Measurements from ENCODE around the gene NAA80. TPM values are rescaled to one million over a fixed set of nuclear protein-coding genes. Genes with fewer than 3 reads are reported as not detected.

Gene NAA80
- total and polyA plus RNA-seq, 12 donors = 5.2 to 19.8 (median 11.0) TPM

GRCh38 chr3:50340448-50341329 lies 41.5 kb upstream of the NAA80 start, which contains the start of gene RASSF1:
RASSF1 (minus strand) TSS chr3:50340836; CDS start chr3:50340805, 31 bp downstream.
- TF ChIP-seq CTCF (IDR thresholded peaks at IDR 0.05) = no peak
- peak in 1 of 2 donors; percentile 38 for TF ChIP-seq POLR2A (IDR thresholded peaks at IDR 0.05)
- H3K27me3 ChIP-seq = no peaks in the 10 kb centered on the region
- H3K36me3 ChIP-seq (replicated peaks in 1 of 2) = no peaks in the 10 kb centered on the region
- peaks cover 23 to 31% of the 10 kb centered on the region in 2 donors for H3K4me1 ChIP-seq (replicated peaks in 1 of 2)
- peak within 1 kb of the TSS in 4 of 5 donors; percentile 66 to 98 (median 94) for H3K27ac ChIP-seq
- H3K9me3 ChIP-seq (replicated peaks in 1 of 3) = no peaks in the 10 kb centered on the region
- DNase-seq = peak in 3 of 7 donors; percentile 46 to 54 (median 52)
- intact Hi-C loops (cut with DNase I) = no loop called here
- H3K4me3 ChIP-seq = peak within 1 kb of the TSS in 2 of 4 donors; percentile 16 to 64
- 19 to 29% (median 25%) methylated on average over 1 to 85 of the region's 85 CpGs for WGBS, 4 donors

GRCh38 chr3:50340147-50340447 lies 40.9 kb upstream of the NAA80 start:
- peak in 1 of 7 donors; percentile 19 for DNase-seq
- no peaks in the 10 kb centered on the region for H3K27me3 ChIP-seq
- H3K4me3 ChIP-seq = peak overlapping the region in 2 of 4 donors; percentile 16 to 64
- intact Hi-C loops (cut with DNase I) = no loop called here
- H3K4me1 ChIP-seq (replicated peaks in 1 of 2) = peaks cover 21 to 31% of the 10 kb centered on the region in 2 donors
- no peaks in the 10 kb centered on the region for H3K36me3 ChIP-seq (replicated peaks in 1 of 2)
- WGBS, 4 donors = 32 to 53% (median 44%) methylated on average over 9 of the region's 9 CpGs
- no peaks in the 10 kb centered on the region for H3K9me3 ChIP-seq (replicated peaks in 1 of 3)
- TF ChIP-seq CTCF (IDR thresholded peaks at IDR 0.05) (no peak), POLR2A (IDR thresholded peaks at IDR 0.05) (no peak)
- peak overlapping the region in 4 of 5 donors; percentile 66 to 98 (median 94) for H3K27ac ChIP-seq

- Histone ChIP-seq H3K9me3 (replicated peaks in 1 of 3) (no peaks in the 10 kb centered on the region), H3K4me3 (peak overlapping the region in 1 of 4 donors; percentile 64), H3K36me3 (replicated peaks in 1 of 2) (no peaks in the 10 kb centered on the region), H3K27me3 (no peaks in the 10 kb centered on the region), H3K4me1 (replicated peaks in 1 of 2) (peaks cover 21 to 35% of the 10 kb centered on the region in 2 donors), H3K27ac (peak overlapping the region in 4 of 5 donors; percentile 66 to 98 (median 94))
- WGBS, 4 donors = 63 to 81% (median 76%) methylated on average over 10 to 14 of the region's 14 CpGs
- intact Hi-C loops (cut with DNase I) = no loop called here
- TF ChIP-seq POLR2A (IDR thresholded peaks at IDR 0.05) = no peak
- no peak for TF ChIP-seq CTCF (IDR thresholded peaks at IDR 0.05)
- no peak for DNase-seq
Observed at GRCh38 chr3:50339485-50340146, 40.4 kb upstream of the NAA80 start.

GRCh38 chr3:50338965-50339364 lies 39.8 kb upstream of the NAA80 start:
- DNase-seq = no peak
- Histone ChIP-seq H3K9me3 (replicated peaks in 1 of 3) (no peaks in the 10 kb centered on the region), H3K4me1 (replicated peaks in 1 of 2) (peaks cover 21 to 42% of the 10 kb centered on the region in 2 donors), H3K27ac (peak overlapping the region in 4 of 5 donors; percentile 87 to 98 (median 94)), H3K27me3 (no peaks in the 10 kb centered on the region), H3K4me3 (no peak overlapping the region), H3K36me3 (replicated peaks in 1 of 2) (no peaks in the 10 kb centered on the region)
- intact Hi-C loops (cut with DNase I) = no loop called here
- WGBS, 4 donors = 58 to 71% (median 67%) methylated on average over 5 of the region's 5 CpGs
- TF ChIP-seq CTCF (IDR thresholded peaks at IDR 0.05) (no peak), POLR2A (IDR thresholded peaks at IDR 0.05) (no peak)

Data from adrenal gland (tissue), 12 donors.